HG02678 (cell line): Measurements from ENCODE around the gene YBX2.
"Not testable (repeated sequence)": the region's sequence is repeated elsewhere in the genome, so short reads cannot be mapped to it uniquely, and the experiment has no call there.

Experiments used
- ATAC-seq: cut with Tn5 transposase; IDR thresholded peaks from one replicate; pipeline ENCODE4 v1.9.1; 2021; ENCODE audit warnings: mild to moderate bottlenecking, moderate library complexity; ENCODE audit not compliant: unreplicated experiment

YBX2 gene

DNA sequence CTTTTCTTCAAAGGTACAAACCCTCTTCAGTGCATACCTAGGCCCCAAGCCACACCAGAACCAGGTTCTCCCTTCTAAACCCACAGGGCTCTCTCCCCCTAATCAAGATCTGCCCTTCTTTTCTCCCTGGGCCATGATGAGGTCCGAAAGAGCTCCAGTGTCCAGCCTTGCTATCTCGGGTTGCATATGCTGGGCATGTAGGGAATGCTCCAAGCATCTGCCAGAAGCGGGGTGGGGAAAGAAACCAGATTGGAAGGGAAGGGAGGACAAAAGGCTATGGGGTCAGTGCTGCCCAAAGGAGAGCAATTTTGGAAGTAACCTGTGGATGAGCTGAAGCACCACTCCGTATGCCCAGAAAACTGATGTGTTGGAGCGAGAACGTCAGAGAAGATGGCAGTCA, 45.2 kb downstream of the YBX2 start:
- ATAC-seq = no peak

- no peak for ATAC-seq
Measured at GRCh38 chr17:7248796-7249195, 45.6 kb downstream of the YBX2 start.

DNA sequence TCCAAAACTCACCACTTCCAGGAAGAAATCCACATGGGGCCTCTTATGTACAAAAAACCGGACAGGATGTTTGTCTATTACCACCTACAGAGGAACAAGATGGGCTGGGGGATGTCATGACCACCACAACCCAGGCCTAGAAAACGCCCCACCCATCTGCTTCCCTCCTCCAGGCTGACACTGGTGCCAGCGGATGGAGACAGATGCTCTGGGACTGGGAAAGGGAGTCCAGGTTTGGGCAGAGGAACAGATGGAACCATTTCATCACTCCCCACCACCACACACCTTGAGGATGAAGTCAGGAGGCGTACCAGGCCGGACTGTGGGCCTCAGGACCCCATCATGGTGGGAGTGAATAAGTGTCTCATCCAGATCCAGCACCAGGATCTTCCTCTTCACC, 47.7 kb downstream of the YBX2 start:
- ATAC-seq = no peak

DNA sequence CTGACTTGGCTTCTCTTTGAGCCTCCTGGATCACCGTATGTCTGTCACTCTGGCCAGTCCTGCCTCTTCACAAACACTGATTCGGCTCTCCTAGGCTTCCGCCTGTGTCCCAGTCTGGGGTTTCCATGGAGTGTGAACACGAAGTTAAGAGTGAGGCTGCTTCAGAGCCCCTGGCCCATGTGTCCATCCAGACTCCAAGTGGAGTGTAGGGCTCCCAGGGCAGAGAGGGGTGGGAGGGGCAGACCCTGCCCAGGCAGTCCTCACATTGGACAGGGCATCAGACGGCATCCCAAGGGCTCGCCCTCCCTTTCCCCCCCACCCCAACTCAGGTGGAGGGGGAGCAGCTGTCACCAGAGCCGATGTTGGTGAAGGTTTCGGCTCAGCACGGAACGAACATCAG, 50.6 kb downstream of the YBX2 start:
- ATAC-seq = not testable (repeated sequence)

GRCh38 chr17:7243453-7243729, 51.0 kb downstream of the YBX2 start:
- ATAC-seq = no peak

GRCh38 chr17:7242717-7243452, 51.6 kb downstream of the YBX2 start:
- ATAC-seq = peak; percentile 45

DNA sequence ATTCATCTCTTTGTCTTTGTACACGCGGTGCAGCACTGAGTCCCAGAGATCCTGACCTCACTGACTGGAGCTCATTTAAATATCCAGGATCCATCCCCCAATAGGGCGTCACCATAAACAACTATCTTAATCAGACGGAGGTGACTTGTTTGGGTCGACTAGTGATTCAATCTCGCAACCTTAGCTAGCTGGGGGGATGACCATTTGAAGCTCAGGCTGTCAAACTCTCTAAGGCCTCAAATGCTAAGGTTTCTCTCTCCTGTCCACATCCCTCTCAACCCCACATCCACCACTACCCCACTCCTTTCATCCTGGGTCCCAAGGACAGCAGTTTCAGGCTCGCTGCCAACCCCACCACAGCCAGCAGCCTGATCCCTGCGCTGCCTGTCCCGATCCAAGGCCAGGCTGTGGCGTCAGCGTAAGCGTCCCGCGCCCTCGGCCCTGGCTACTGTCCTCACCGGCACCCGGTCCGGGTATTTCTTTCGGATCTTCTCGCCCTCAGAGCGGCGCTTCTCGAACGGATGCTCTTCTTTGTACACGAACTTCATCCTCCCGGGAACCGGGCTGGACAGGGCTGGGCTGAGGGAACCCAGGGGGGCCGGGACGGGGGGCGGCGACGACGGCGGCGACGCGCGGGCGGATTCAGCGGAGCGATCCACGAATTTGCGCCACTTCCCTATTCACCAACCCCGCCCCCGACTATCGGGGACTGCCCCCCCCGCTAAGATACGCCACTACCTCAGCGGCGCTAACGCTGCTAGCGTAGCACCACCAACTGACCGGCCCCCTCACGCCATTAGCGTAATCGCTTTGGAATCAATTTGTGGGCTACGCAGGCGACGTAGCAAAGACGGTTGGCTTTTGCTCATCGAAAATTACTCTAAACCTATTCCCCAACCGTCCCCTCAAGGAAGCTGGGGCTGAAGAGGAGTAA, 52.4 kb downstream of the YBX2 start, which contains the start of gene GABARAP:
TSS of gene GABARAP (minus strand) at position 667 of the 934 bp plus-strand sequence. CDS start at position 548, 119 bp downstream.
- peak; percentile 34 for ATAC-seq

- ATAC-seq = no peak
Measured at GRCh38 chr17:7241090-7241733, 53.2 kb downstream of the YBX2 start.

GRCh38 chr17:7240375-7240774, 54.1 kb downstream of the YBX2 start:
- ATAC-seq = no peak

- ATAC-seq = peak; percentile 59
Measured at GRCh38 chr17:7239091-7240027, 55.1 kb downstream of the YBX2 start, which contains the start of gene PHF23. TSS of gene PHF23 (minus strand) at chr17:7239457. CDS start at chr17:7239279, 178 bp downstream.

- no peak for ATAC-seq
Measured at GRCh38 chr17:7238420-7239090, 55.9 kb downstream of the YBX2 start.
